Muscle layer of colon (tissue), 2 donors: ENCODE results near the gene MYO18B.

Source experiments
- H3K27ac ChIP-seq: one replicate; pipeline ENCODE4 v1.7.0; 2013; ENCODE audit warnings: low read depth, mild to moderate bottlenecking, low read length, moderate library complexity
- H3K27me3 ChIP-seq, 2 donors: one replicate each; pipeline ENCODE4 v1.7.0; 2013; ENCODE audit warnings: low read length in 2 of 2, mild to moderate bottlenecking in 2 of 2; ENCODE audit not compliant: insufficient read depth in 2 of 2, control insufficient read depth in 1 of 2
- H3K36me3 ChIP-seq: one replicate; pipeline ENCODE4 v1.7.0; 2013; ENCODE audit warnings: mild to moderate bottlenecking, low read length; ENCODE audit not compliant: insufficient read depth
- H3K4me1 ChIP-seq: one replicate; pipeline ENCODE4 v1.7.0; 2013; ENCODE audit warnings: mild to moderate bottlenecking, low read length; ENCODE audit not compliant: insufficient read depth
- H3K4me3 ChIP-seq, 2 donors: one replicate each; pipeline ENCODE4 v1.7.0; 2013; ENCODE audit warnings: low read length in 2 of 2, low read depth in 1 of 2, mild to moderate bottlenecking in 1 of 2, moderate library complexity in 1 of 2
- H3K9ac ChIP-seq: one replicate; pipeline ENCODE4 v1.7.0; 2013; ENCODE audit warnings: low read length
- H3K9me3 ChIP-seq: one replicate; pipeline ENCODE4 v1.7.0; 2013; ENCODE audit warnings: mild to moderate bottlenecking, low read length
- donor health status: abdominal sarcoma.
- donor health status: Adenocarcinoma of cecum.

Gene MYO18B

GRCh38 chr22:25844601-25845000 lies 102.6 kb downstream of the MYO18B start:
- Histone ChIP-seq H3K9me3 (no peaks in the 10 kb centered on the region), H3K9ac (no peak overlapping the region), H3K4me3 (no peak overlapping the region), H3K27me3 (peaks cover 0 to 6% of the 10 kb centered on the region in 2 donors), H3K4me1 (no peaks in the 10 kb centered on the region), H3K36me3 (no peaks in the 10 kb centered on the region), H3K27ac (no peak overlapping the region)

GRCh38 chr22:25845985-25846745 lies 104.2 kb downstream of the MYO18B start:
- Histone ChIP-seq H3K36me3 (no peaks in the 10 kb centered on the region), H3K4me3 (no peak overlapping the region), H3K9me3 (no peaks in the 10 kb centered on the region), H3K27me3 (peaks cover 0 to 1% of the 10 kb centered on the region in 2 donors), H3K27ac (no peak overlapping the region), H3K9ac (no peak overlapping the region), H3K4me1 (no peaks in the 10 kb centered on the region)

- Histone ChIP-seq H3K27me3 (peaks cover 0 to 7% of the 10 kb centered on the region in 2 donors), H3K36me3 (no peaks in the 10 kb centered on the region), H3K27ac (no peak overlapping the region), H3K9me3 (no peaks in the 10 kb centered on the region), H3K4me3 (no peak overlapping the region), H3K4me1 (no peaks in the 10 kb centered on the region), H3K9ac (no peak overlapping the region)
Observed at GRCh38 chr22:25847451-25847850, 105.5 kb downstream of the MYO18B start.

- no peak overlapping the region for H3K9ac ChIP-seq
- peaks cover 0 to 7% of the 10 kb centered on the region in 2 donors for H3K27me3 ChIP-seq
- H3K9me3 ChIP-seq: no peaks in the 10 kb centered on the region
- H3K4me1 ChIP-seq: no peaks in the 10 kb centered on the region
- H3K36me3 ChIP-seq: no peaks in the 10 kb centered on the region
- H3K27ac ChIP-seq: no peak overlapping the region
- H3K4me3 ChIP-seq: no peak overlapping the region
Observed at GRCh38 chr22:25848954-25849353, 107.0 kb downstream of the MYO18B start.

GRCh38 chr22:25849522-25849921 lies 107.5 kb downstream of the MYO18B start:
- no peak overlapping the region for H3K27ac ChIP-seq
- H3K27me3 ChIP-seq: peaks cover 0 to 7% of the 10 kb centered on the region in 2 donors
- H3K4me1 ChIP-seq: no peaks in the 10 kb centered on the region
- H3K4me3 ChIP-seq: no peak overlapping the region
- no peak overlapping the region for H3K9ac ChIP-seq
- H3K36me3 ChIP-seq: no peaks in the 10 kb centered on the region
- H3K9me3 ChIP-seq: no peaks in the 10 kb centered on the region

GRCh38 chr22:25852223-25852622 lies 110.2 kb downstream of the MYO18B start:
- no peak overlapping the region for H3K9ac ChIP-seq
- no peaks in the 10 kb centered on the region for H3K4me1 ChIP-seq
- no peak overlapping the region for H3K27ac ChIP-seq
- H3K36me3 ChIP-seq: no peaks in the 10 kb centered on the region
- no peaks in the 10 kb centered on the region for H3K9me3 ChIP-seq
- peaks cover 0 to 7% of the 10 kb centered on the region in 2 donors for H3K27me3 ChIP-seq
- H3K4me3 ChIP-seq: no peak overlapping the region

- Histone ChIP-seq H3K27ac (no peak overlapping the region), H3K4me3 (no peak overlapping the region), H3K9ac (no peak overlapping the region), H3K36me3 (no peaks in the 10 kb centered on the region), H3K27me3 (peaks cover 0 to 7% of the 10 kb centered on the region in 2 donors), H3K4me1 (no peaks in the 10 kb centered on the region), H3K9me3 (no peaks in the 10 kb centered on the region)
Observed at GRCh38 chr22:25853078-25853477, 111.1 kb downstream of the MYO18B start.

- Histone ChIP-seq H3K27me3 (peaks cover 0 to 7% of the 10 kb centered on the region in 2 donors), H3K36me3 (no peaks in the 10 kb centered on the region), H3K9ac (no peak overlapping the region), H3K27ac (no peak overlapping the region), H3K4me3 (no peak overlapping the region), H3K4me1 (no peaks in the 10 kb centered on the region), H3K9me3 (no peaks in the 10 kb centered on the region)
Observed at GRCh38 chr22:25853501-25854284, 111.7 kb downstream of the MYO18B start.

- H3K4me1 ChIP-seq: no peaks in the 10 kb centered on the region
- H3K27me3 ChIP-seq: no peaks in the 10 kb centered on the region
- no peaks in the 10 kb centered on the region for H3K9me3 ChIP-seq
- H3K27ac ChIP-seq: no peak overlapping the region
- no peak overlapping the region for H3K9ac ChIP-seq
- H3K4me3 ChIP-seq: no peak overlapping the region
- H3K36me3 ChIP-seq: no peaks in the 10 kb centered on the region
Observed at GRCh38 chr22:25869771-25870170, 127.8 kb downstream of the MYO18B start.

GRCh38 chr22:25874327-25874726 lies 132.3 kb downstream of the MYO18B start:
- no peaks in the 10 kb centered on the region for H3K27me3 ChIP-seq
- no peak overlapping the region for H3K4me3 ChIP-seq
- H3K36me3 ChIP-seq: no peaks in the 10 kb centered on the region
- H3K27ac ChIP-seq: no peak overlapping the region
- no peak overlapping the region for H3K9ac ChIP-seq
- no peaks in the 10 kb centered on the region for H3K4me1 ChIP-seq
- H3K9me3 ChIP-seq: no peaks in the 10 kb centered on the region

- Histone ChIP-seq H3K27ac (no peak overlapping the region), H3K4me3 (no peak overlapping the region), H3K27me3 (no peaks in the 10 kb centered on the region), H3K9me3 (no peaks in the 10 kb centered on the region), H3K36me3 (no peaks in the 10 kb centered on the region), H3K9ac (no peak overlapping the region), H3K4me1 (no peaks in the 10 kb centered on the region)
Observed at GRCh38 chr22:25875461-25875860, 133.5 kb downstream of the MYO18B start.
